ENCODE measurements around the gene TAOK3. TPM values are rescaled to one million over a fixed set of nuclear protein-coding genes. Genes with fewer than 3 reads are reported as not detected.

The TAOK3 gene
- total RNA-seq, 1 experiment from 2014 or later = 55.8 TPM

- Histone ChIP-seq H2AFZ (peak overlapping the region; percentile 80), H3K27ac (peak overlapping the region; percentile 4), H3K79me2 (ENCODE audit: low read depth) (peaks cover 70% of the 10 kb centered on the region), H4K20me1 (ENCODE audit: insufficient read depth) (no peaks in the 10 kb centered on the region; the same call in 1 of the 2 replicates), H3K36me3 (ENCODE audit: low read depth) (no peaks in the 10 kb centered on the region), H3K9me3 (ENCODE audit: insufficient read depth, low read depth) (no peaks in the 10 kb centered on the region), H3F3A (ENCODE audit: insufficient read depth, low read depth) (peaks cover 5% of the 10 kb centered on the region; the same call in 1 of the 2 replicates), H3K4me1 (replicated peaks; ENCODE audit: insufficient read depth) (peaks cover 27% of the 10 kb centered on the region), H3K4me3 (peak overlapping the region; percentile 77), H3K27me3 (ENCODE audit: insufficient read depth, low read depth) (no peaks in the 10 kb centered on the region), H3K9me2 (ENCODE audit: insufficient read depth) (no peaks in the 10 kb centered on the region), H3K4me2 (peak overlapping the region; percentile 89)
- intact Hi-C loops (cut with micrococcal nuclease; ENCODE audit: unreplicated experiment) = loop anchor here (5.0 kb wide), 1 partner anchor 133 kb away; no protein-coding TSS in a partner anchor
- DNase-seq = no peak
- no TSS peak for BruUV-seq (replicated peaks)
- ChIA-PET POLR2A (ENCODE audit: unreplicated experiment) (interaction anchor here (0.7 kb wide), 1 partner anchor 247 kb away, joined by 4 read pairs; no protein-coding TSS in a partner anchor), CTCF (no interaction called here)
- no peak for TF ChIP-seq EZH2 (IDR thresholded peaks at IDR 0.05; ENCODE audit: low read depth)
- TF ChIP-seq, protein P1, sequence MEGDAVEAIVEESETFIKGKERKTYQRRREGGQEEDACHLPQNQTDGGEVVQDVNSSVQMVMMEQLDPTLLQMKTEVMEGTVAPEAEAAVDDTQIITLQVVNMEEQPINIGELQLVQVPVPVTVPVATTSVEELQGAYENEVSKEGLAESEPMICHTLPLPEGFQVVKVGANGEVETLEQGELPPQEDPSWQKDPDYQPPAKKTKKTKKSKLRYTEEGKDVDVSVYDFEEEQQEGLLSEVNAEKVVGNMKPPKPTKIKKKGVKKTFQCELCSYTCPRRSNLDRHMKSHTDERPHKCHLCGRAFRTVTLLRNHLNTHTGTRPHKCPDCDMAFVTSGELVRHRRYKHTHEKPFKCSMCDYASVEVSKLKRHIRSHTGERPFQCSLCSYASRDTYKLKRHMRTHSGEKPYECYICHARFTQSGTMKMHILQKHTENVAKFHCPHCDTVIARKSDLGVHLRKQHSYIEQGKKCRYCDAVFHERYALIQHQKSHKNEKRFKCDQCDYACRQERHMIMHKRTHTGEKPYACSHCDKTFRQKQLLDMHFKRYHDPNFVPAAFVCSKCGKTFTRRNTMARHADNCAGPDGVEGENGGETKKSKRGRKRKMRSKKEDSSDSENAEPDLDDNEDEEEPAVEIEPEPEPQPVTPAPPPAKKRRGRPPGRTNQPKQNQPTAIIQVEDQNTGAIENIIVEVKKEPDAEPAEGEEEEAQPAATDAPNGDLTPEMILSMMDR (conservative IDR thresholded peaks at IDR 0.05) = no peak
Observed at GRCh38 chr12:118370601-118371000, 2.1 kb downstream of the TAOK3 start.

DNA sequence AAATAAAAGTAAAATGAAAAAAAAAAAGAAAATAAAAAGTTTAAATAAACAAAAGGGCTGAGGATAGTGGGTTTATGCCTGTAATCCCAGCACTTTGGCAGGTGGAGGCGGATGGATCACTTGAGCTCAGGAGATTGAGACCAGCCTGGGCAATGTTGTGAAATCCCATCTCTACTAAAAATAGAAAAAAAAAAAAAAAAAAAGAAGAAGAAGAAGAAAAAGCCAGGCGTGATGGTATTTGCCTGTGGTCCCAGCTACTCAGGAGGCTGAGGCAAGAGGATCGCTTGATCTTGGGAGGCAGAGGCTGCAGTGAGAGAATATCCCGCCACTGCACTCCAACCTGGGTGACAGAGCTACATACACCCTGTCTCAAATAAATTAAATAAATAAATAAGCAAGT, 3.9 kb downstream of the TAOK3 start:
- intact Hi-C loops (cut with micrococcal nuclease; ENCODE audit: unreplicated experiment) = no loop called here
- Histone ChIP-seq H3K27me3 (ENCODE audit: insufficient read depth, low read depth) (no peaks in the 10 kb centered on the region), H3K4me1 (replicated peaks; ENCODE audit: insufficient read depth) (peaks cover 15% of the 10 kb centered on the region), H3F3A (ENCODE audit: insufficient read depth, low read depth) (peaks cover 5% of the 10 kb centered on the region; the same call in 1 of the 2 replicates), H4K20me1 (ENCODE audit: insufficient read depth) (no peaks in the 10 kb centered on the region; the same call in 1 of the 2 replicates), H3K79me2 (ENCODE audit: low read depth) (peaks cover 84% of the 10 kb centered on the region), H3K36me3 (ENCODE audit: low read depth) (no peaks in the 10 kb centered on the region), H3K4me2 (no peak overlapping the region), H2AFZ (no peak overlapping the region), H3K4me3 (no peak overlapping the region), H3K27ac (no peak overlapping the region), H3K9me3 (ENCODE audit: insufficient read depth, low read depth) (no peaks in the 10 kb centered on the region), H3K9me2 (ENCODE audit: insufficient read depth) (no peaks in the 10 kb centered on the region)
- CTCF ChIA-PET = no interaction called here
- POLR2A ChIA-PET (ENCODE audit: unreplicated experiment) = no interaction called here
- no TSS peak for BruUV-seq (replicated peaks)
- TF ChIP-seq, protein P1 (conservative IDR thresholded peaks at IDR 0.05) = no peak
- no peak for TF ChIP-seq EZH2 (IDR thresholded peaks at IDR 0.05; ENCODE audit: low read depth)
- no peak for DNase-seq

DNA sequence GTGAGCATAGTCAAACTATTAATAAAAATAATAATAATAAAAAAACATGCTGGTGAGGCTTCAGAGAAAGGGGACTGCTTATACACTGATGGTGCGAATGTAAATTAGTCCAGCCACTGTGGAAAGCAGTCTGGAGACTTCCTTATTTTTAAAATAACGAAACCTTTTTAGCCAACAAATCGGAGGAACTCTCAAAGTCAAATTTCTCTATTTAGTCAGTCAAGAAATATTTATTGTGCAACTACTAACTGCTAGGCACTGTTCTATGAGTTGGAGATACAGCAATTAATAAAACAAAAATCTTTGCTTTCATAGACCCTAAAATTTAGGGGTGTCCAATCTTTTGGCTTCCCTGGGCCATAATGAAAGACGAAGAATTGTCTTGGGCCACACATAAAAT, 10.8 kb downstream of the TAOK3 start:
- no peak for TF ChIP-seq EZH2 (IDR thresholded peaks at IDR 0.05; ENCODE audit: low read depth)
- TF ChIP-seq, protein P1 (conservative IDR thresholded peaks at IDR 0.05) = no peak
- no peaks in the 10 kb centered on the region for H3K9me3 ChIP-seq (ENCODE audit: insufficient read depth, low read depth)
- no peak overlapping the region for H3K4me2 ChIP-seq
- no peak overlapping the region for H2AFZ ChIP-seq
- CTCF ChIA-PET = no interaction called here
- H3K36me3 ChIP-seq (ENCODE audit: low read depth) = no peaks in the 10 kb centered on the region
- no peak overlapping the region for H3K4me3 ChIP-seq
- H3K27ac ChIP-seq = no peak overlapping the region
- POLR2A ChIA-PET (ENCODE audit: unreplicated experiment) = no interaction called here
- peaks cover 35% of the 10 kb centered on the region for H3K4me1 ChIP-seq (replicated peaks; ENCODE audit: insufficient read depth)
- no peaks in the 10 kb centered on the region for H3K9me2 ChIP-seq (ENCODE audit: insufficient read depth)
- H3K79me2 ChIP-seq (ENCODE audit: low read depth) = peaks cover 62% of the 10 kb centered on the region
- H3F3A ChIP-seq (ENCODE audit: insufficient read depth, low read depth) = peaks cover 21% of the 10 kb centered on the region
- no peaks in the 10 kb centered on the region for H3K27me3 ChIP-seq (ENCODE audit: insufficient read depth, low read depth)
- no peaks in the 10 kb centered on the region for H4K20me1 ChIP-seq (ENCODE audit: insufficient read depth)
- BruUV-seq (replicated peaks) = no TSS peak
- intact Hi-C loops (cut with micrococcal nuclease; ENCODE audit: unreplicated experiment) = no loop called here
- no peak for DNase-seq
